HUES48 (cell line): Measurements from ENCODE around the gene LHX4.

Source experiments
- H3K27ac ChIP-seq: one replicate; pipeline ENCODE4 v1.7.0; 2013; ENCODE audit warnings: low read depth, low read length, inconsistent platforms
- H3K27me3 ChIP-seq: 2 replicates; pipeline ENCODE4 v1.6.1; 2013; ENCODE audit warnings: mild to moderate bottlenecking, low read length; ENCODE audit not compliant: control insufficient read depth, insufficient read depth
- H3K36me3 ChIP-seq: 2 replicates; pipeline ENCODE4 v1.6.1; 2013; ENCODE audit warnings: low read length; ENCODE audit not compliant: control insufficient read depth, insufficient read depth
- H3K4me1 ChIP-seq: 2 replicates; pipeline ENCODE4 v1.6.1; 2013; ENCODE audit warnings: mild to moderate bottlenecking, low read length; ENCODE audit not compliant: control insufficient read depth, insufficient read depth
- H3K4me3 ChIP-seq: 2 replicates; pipeline ENCODE4 v1.5.1; 2013; ENCODE audit warnings: mild to moderate bottlenecking, low read depth, low read length
- H3K9ac ChIP-seq: 2 replicates; pipeline ENCODE4 v1.6.1; 2013; ENCODE audit warnings: mild to moderate bottlenecking, low read depth, low read length, moderate library complexity
- H3K9me3 ChIP-seq: 2 replicates; pipeline ENCODE4 v1.6.1; 2013; ENCODE audit warnings: low read length; ENCODE audit not compliant: control insufficient read depth, insufficient read depth

LHX4 gene

GRCh38 chr1:180247061-180247460, 17.0 kb downstream of the LHX4 start:
- no peak overlapping the region for H3K27ac ChIP-seq
- no peaks in the 10 kb centered on the region for H3K36me3 ChIP-seq
- no peak overlapping the region for H3K9ac ChIP-seq
- H3K4me3 ChIP-seq = no peak overlapping the region
- no peaks in the 10 kb centered on the region for H3K9me3 ChIP-seq
- peaks cover 42% of the 10 kb centered on the region for H3K4me1 ChIP-seq
- H3K27me3 ChIP-seq = no peaks in the 10 kb centered on the region

GRCh38 chr1:180247580-180247979, 17.5 kb downstream of the LHX4 start:
- H3K4me1 ChIP-seq = peaks cover 36% of the 10 kb centered on the region
- H3K9me3 ChIP-seq = no peaks in the 10 kb centered on the region
- no peaks in the 10 kb centered on the region for H3K36me3 ChIP-seq
- no peaks in the 10 kb centered on the region for H3K27me3 ChIP-seq
- no peak overlapping the region for H3K27ac ChIP-seq
- no peak overlapping the region for H3K4me3 ChIP-seq
- no peak overlapping the region for H3K9ac ChIP-seq

DNA sequence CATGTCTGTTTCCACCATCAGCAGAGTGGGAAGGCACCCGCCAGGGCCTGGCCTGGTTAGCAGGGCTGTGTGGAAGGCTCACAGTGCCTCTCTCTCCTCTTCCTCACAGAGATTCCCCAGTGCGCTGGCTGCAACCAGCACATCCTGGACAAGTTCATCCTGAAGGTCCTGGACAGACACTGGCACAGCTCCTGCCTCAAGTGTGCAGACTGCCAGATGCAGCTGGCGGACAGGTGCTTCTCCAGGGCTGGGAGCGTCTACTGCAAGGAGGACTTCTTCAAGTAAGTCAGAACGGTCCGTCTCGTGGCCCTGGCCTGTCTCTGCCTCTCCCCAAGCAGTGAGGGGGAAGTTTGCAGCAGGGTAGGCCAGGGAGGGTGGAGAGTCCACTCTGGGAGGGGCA, 18.1 kb downstream of the LHX4 start:
- Histone ChIP-seq H3K4me1 (peaks cover 30% of the 10 kb centered on the region), H3K36me3 (no peaks in the 10 kb centered on the region), H3K9ac (no peak overlapping the region), H3K9me3 (no peaks in the 10 kb centered on the region), H3K27ac (no peak overlapping the region), H3K27me3 (no peaks in the 10 kb centered on the region), H3K4me3 (no peak overlapping the region)

GRCh38 chr1:180248731-180249681, 18.9 kb downstream of the LHX4 start:
- H3K27me3 ChIP-seq = no peaks in the 10 kb centered on the region
- no peaks in the 10 kb centered on the region for H3K9me3 ChIP-seq
- peaks cover 37% of the 10 kb centered on the region for H3K4me1 ChIP-seq
- no peak overlapping the region for H3K9ac ChIP-seq
- H3K27ac ChIP-seq = no peak overlapping the region
- no peaks in the 10 kb centered on the region for H3K36me3 ChIP-seq
- no peak overlapping the region for H3K4me3 ChIP-seq

GRCh38 chr1:180249725-180250498, 19.8 kb downstream of the LHX4 start:
- H3K9me3 ChIP-seq = no peaks in the 10 kb centered on the region
- H3K4me1 ChIP-seq = peaks cover 34% of the 10 kb centered on the region
- H3K36me3 ChIP-seq = no peaks in the 10 kb centered on the region
- no peak overlapping the region for H3K27ac ChIP-seq
- no peak overlapping the region for H3K4me3 ChIP-seq
- no peaks in the 10 kb centered on the region for H3K27me3 ChIP-seq
- H3K9ac ChIP-seq = no peak overlapping the region

DNA sequence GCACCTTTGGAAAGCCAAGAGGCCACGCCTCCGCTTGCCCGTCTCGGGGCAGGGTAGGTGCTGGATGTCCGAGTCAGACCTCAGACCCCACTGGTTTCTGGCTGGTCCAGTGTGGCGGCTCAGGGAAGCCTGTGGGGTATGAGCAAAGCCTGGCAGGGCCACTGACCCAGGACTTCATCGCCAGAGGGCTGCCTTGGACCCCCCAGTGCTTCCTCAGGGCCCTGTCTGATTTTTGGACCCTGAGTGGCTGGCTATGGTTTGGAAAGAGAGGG, 20.4 kb downstream of the LHX4 start:
- no peaks in the 10 kb centered on the region for H3K27me3 ChIP-seq
- no peak overlapping the region for H3K27ac ChIP-seq

GRCh38 chr1:180250883-180251509, 20.9 kb downstream of the LHX4 start:
- Histone ChIP-seq H3K27ac (no peak overlapping the region), H3K4me3 (no peak overlapping the region), H3K4me1 (peaks cover 36% of the 10 kb centered on the region), H3K27me3 (no peaks in the 10 kb centered on the region), H3K36me3 (no peaks in the 10 kb centered on the region), H3K9me3 (no peaks in the 10 kb centered on the region), H3K9ac (no peak overlapping the region)

More for the DNA sequence above, 20.4 kb downstream of the LHX4 start:
- peaks cover 36% of the 10 kb centered on the region for H3K4me1 ChIP-seq
- no peak overlapping the region for H3K9ac ChIP-seq
- H3K36me3 ChIP-seq = no peaks in the 10 kb centered on the region
- no peak overlapping the region for H3K4me3 ChIP-seq
- H3K9me3 ChIP-seq = no peaks in the 10 kb centered on the region

- Histone ChIP-seq H3K4me1 (peaks cover 35% of the 10 kb centered on the region), H3K27ac (no peak overlapping the region), H3K36me3 (no peaks in the 10 kb centered on the region), H3K9me3 (no peaks in the 10 kb centered on the region), H3K4me3 (no peak overlapping the region), H3K27me3 (no peaks in the 10 kb centered on the region), H3K9ac (no peak overlapping the region)
These were observed 21.7 kb downstream of the LHX4 start for GRCh38 chr1:180251526-180252305.

DNA sequence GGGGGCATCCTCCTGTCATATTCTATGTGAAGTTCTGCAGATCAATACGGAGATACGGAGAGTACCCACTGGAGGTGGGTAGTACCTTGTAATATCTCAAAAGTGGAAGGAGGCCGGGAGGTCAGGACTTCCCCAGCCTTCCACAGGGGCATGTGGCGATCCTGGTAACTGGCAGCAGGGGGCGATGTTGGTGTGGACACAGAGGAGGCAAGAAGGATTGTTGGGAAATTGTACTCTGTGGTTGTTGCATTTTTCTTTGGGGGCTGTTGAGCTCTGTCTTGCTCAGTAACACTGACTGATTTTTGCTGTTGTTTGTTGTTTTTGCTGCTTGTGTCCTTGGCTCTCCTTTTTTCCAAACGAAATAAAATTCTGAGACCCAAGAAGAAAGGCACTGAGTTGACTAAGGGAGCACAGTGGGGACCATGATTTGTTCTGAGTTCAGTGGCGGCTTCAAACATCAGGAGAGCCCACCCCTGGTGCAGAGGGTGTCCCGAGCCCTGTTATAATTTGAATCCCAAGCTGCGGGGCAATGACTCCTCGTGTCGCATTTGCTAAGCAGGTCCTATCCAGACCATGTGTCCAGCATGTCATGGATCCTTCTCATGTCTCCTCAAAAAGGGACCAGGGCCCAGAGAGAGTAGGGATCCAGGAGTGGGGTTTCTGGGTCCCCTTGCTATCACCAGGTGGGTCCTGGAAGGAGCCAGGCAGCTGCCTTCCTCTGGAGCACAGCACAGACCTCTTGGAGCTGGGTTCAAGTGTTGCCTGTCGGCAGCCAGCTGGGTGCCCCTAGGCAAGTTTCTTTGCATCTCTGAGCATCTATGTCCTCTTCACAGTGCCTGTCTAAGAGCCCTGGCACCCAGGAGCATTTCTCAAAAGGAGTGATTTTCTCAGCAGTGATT, 22.8 kb downstream of the LHX4 start:
- Histone ChIP-seq H3K27ac (no peak overlapping the region), H3K4me3 (no peak overlapping the region), H3K4me1 (peaks cover 24% of the 10 kb centered on the region; the same call in 1 of the 2 replicates), H3K9ac (no peak overlapping the region), H3K9me3 (no peaks in the 10 kb centered on the region), H3K27me3 (no peaks in the 10 kb centered on the region), H3K36me3 (no peaks in the 10 kb centered on the region)
